ENCODE data around the gene MAFG.

GRCh38 chr17:81918832-81919545 is 8.5 kb downstream of the MAFG start:
- no peak for TF ChIP-seq CTCF (IDR thresholded peaks at IDR 0.05)
- no peak for TF ChIP-seq POLR2A (IDR thresholded peaks at IDR 0.05)
